AG09319 (cell line): ENCODE data around the gene IQSEC3.

Source experiments
- DNase-seq: peaks from one replicate; pipeline ENCODE4 v3.0.0-alpha.2; 2010; ENCODE audit warnings: low read depth; ENCODE audit errors: extremely low read depth
- CTCF ChIP-seq: IDR thresholded peaks from 2 replicates; pipeline ENCODE4 v1.5.1; 2011; ENCODE audit warnings: low read depth, mild to moderate bottlenecking, inconsistent platforms, low read length, moderate library complexity

Gene IQSEC3

GRCh38 chr12:138898-139534 lies 72.4 kb downstream of the IQSEC3 start:
- no peak for DNase-seq
- no peak for TF ChIP-seq CTCF

GRCh38 chr12:139585-139984 lies 73.0 kb downstream of the IQSEC3 start:
- no peak for DNase-seq
- TF ChIP-seq CTCF, result no peak

DNA sequence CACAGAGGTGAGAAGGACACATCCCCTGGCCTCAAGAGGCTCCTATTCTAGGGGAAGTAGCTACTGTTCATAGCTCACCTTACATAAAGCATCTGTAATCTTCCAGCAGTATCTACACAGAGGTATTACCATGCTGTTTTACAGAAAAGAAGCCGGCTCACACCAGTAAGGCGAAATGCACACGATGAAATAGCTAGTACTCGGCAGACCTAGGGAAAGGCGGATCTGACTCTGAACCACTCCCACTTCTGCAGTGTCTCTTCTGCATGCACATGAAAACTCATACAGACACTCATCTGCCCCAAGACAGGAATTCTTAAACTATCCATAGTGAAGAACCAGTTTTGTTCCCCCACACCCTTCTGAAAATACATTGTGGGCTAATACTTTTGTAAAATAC lies 73.6 kb downstream of the IQSEC3 start:
- DNase-seq, result no peak
- TF ChIP-seq CTCF, result no peak

DNA sequence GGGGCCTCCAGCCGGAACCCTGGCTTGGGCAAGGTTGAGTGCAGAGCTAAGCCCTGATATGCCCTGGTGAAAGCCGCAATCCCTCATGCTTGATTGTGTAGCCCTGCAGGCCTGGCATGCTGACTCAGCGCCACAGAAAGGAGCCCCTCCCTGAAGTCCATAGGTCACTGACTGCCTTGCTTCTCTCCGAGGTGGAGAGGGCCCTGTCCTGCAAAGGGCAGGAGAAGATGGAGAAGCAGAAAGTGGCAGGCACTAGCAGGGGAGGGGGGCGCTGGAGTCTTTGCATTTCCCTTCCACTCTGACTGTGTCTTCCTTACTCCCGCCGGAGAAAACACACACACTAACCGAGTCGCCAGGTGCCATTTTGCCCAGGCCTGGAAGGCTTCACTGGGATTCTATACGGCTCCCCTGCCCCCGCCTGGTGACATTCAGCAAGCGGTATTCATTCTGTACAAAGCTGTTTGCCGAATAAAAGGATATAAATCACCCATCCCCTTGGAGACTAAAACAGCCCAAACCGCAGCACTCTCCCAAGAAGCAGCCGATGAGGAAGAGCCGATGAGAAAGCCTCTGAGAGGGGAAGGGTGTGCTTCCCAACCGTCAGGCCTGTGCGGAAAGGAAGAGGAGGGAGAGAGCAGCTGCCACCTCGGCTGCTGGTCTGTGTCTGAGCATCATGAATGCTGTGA lies 77.5 kb downstream of the IQSEC3 start:
- DNase-seq, result no peak
- TF ChIP-seq CTCF, result no peak

- no peak for DNase-seq
- TF ChIP-seq CTCF, result no peak
These were observed 78.2 kb downstream of the IQSEC3 start for GRCh38 chr12:144650-145284.

DNA sequence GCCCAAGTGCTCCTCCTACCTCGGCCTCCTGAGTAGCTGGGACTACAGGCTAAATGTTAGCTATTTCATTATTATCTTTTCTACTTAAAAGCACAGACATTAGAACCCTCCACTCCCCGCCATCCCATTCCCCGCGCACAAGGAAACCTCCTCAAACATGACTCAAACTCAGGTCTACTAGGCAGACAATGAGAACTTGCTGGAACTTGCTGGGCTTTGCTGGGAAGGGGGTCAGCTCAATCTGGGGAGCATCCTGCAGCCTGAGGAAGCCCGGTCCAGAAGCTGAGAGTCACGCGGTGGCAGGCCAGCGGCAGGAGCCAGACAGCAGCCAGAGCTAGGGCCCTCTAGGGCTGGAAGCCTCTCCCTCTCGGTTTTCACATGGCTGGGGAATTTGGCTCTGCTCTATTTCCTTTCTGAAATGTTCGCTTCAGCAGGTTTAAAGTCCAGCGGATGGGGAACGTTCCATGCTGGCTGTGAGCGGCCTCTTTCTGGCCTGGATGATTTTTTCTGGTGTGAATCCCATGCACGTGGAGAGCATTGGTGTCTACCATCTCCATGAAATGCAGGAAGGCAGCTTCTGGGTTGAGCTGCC lies 78.9 kb downstream of the IQSEC3 start:
- no peak for TF ChIP-seq CTCF
- no peak for DNase-seq

DNA sequence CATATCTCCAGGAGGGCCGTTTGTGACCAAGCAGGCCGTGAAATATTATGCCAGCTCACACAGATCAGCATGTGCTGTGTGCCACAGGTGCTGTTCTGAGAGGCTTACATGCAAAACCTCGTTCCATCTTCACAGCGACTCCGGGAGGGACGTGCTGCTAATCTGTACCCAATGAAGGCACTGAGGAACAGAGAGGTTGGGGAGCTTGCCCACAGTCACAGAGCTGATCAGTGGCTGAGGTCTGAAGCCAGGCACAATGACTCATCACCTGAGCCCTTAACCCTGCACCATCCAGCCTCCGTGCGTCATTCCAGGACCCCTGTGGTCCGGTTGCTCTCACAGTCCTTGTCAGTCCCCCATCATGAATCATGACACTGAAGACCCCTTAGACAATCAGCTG lies 80.7 kb downstream of the IQSEC3 start:
- no peak for TF ChIP-seq CTCF
- no peak for DNase-seq
